Cerebellar cortex (tissue), 1 donor: ENCODE measurements around the gene TBC1D1.

Experiments used
- DNase-seq: peaks from one replicate; pipeline ENCODE4 v3.0.0-alpha.2; 2015; ENCODE audit warnings: low spot score

TBC1D1 gene

DNA sequence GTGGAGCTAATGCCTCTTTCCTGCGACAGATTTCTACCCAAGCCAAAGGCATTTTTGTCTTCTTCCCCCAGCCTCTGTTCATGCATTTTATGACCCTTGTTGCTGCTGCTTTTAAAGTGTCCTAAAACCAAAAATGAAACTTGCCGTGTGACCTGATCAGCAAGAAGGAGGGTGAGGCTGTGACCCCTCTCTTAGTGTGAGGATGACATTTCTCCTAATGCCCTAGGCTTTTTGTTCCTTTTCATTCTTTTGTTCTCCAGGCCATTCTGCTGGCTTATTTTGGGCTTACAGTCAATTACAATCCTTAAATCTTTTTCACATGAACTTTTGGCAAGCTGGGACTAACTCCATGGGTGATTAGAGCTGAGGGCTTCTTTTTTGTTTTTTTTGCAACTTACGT lies 103.7 kb downstream of the TBC1D1 start:
- no peak for DNase-seq

GRCh38 chr4:37995299-37995821 lies 104.5 kb downstream of the TBC1D1 start:
- DNase-seq = no peak

- DNase-seq = no peak
Observed at GRCh38 chr4:37995981-37996775, 105.3 kb downstream of the TBC1D1 start.

GRCh38 chr4:37998226-37998625 lies 107.3 kb downstream of the TBC1D1 start:
- DNase-seq = no peak

GRCh38 chr4:37999000-37999716 lies 108.3 kb downstream of the TBC1D1 start:
- DNase-seq = no peak

GRCh38 chr4:37999965-38000364 lies 109.1 kb downstream of the TBC1D1 start:
- no peak for DNase-seq

GRCh38 chr4:38001927-38002326 lies 111.0 kb downstream of the TBC1D1 start:
- DNase-seq = no peak

DNA sequence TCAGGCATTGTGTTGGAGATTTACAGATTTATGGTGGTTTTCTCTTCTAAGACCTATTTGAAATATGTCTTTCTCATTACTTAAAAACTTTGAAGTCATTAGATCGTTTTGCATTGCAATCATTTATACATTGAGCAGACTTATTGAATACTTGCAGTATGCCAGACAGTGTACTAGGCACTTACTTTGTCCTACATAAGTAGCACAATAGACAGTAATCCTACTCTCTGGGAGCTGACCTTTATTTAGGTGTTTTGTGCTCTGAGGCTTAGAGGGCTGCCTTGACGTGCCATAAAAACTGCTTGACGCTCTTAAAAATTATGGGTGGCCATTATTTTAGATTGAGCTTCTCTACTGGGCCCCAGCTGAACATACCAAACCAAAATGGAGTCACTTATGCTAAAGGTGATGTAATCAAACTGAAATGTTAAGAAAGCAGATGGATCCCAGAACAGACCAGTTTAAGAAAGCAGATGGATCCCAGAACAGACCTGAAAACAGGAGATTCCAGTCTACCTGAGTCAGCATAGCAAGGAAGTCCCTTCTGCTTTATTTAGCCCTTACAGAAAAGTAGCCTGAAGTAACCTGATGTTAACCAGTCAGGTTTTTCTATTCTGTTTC lies 111.7 kb downstream of the TBC1D1 start:
- DNase-seq = no peak

DNA sequence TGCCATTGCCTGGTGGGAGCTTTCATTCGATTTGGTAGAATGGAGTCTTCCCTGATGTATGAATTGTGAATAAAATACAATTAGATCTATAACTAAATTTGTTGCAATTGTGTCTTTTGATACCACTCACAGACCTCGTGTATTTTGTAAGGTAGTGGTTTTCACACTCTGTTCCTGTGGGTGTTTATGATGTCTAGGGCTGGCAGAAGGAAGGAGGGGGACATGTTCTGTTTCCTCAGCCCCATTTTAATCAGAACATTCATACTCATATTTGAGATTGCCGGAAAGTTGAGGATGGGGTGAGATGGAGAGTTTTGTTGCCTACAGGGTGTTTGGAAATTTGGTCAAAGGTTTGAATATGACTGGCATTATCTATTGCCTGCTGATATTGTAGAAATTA lies 112.2 kb downstream of the TBC1D1 start:
- no peak for DNase-seq

- no peak for DNase-seq
Observed at GRCh38 chr4:38003628-38004027, 112.7 kb downstream of the TBC1D1 start.

DNA sequence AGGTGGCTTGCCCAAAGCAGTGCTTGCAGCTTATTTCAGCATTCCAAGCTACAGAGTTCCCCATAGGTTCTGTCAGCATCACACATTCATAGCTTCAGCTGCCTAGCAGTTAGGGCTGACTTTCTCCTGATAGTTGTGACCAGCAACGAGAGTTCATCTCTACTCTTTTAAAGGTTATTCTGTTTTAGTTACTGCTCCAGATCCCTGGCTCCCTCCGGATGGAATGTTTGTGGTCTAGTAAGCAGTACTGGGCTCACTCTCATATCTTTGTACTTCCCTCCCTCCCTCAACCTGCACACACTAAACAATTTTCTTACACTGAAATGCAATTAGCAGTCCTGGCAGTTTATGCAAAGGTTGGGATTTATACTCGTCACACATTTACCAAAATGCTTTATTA lies 113.2 kb downstream of the TBC1D1 start:
- DNase-seq = no peak

DNA sequence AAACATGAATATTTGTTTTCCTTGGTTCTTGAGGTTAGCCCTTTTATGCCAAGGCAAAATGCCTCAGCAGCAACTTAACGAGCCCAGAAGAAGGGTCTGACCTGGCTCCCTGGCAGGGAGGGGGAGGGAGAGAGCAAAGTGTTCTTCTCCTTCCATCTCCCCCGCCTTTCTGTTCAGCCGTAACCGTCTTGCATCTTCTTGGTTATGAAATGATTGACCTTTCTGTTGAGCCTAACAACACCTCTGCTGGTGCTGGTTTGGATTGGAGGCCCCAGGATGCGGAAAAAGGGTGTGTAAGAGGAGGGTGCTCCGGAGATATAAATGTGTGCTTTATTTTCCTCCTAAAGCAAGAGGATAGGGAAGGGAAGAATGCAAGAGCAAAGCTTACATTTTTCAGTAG lies 114.0 kb downstream of the TBC1D1 start:
- no peak for DNase-seq

DNA sequence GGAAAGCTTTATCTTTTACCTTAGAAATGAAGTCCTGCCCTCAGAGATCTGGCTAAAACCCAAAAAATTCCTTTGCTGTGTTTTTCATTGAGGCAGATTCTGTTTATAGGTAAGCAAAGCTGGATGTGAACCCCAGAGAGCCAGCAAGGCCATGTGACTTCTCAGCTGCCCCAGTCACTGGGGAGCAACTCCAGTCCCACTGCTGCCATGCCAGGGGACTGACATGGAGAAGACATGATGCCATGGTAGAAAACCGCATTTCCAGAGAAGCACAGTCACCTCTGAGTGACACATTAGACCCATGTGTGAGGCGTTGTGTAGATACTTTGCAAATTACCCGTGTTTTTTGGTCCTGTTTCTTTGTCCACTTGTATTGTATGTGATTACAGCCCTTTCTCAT lies 114.8 kb downstream of the TBC1D1 start:
- no peak for DNase-seq

DNA sequence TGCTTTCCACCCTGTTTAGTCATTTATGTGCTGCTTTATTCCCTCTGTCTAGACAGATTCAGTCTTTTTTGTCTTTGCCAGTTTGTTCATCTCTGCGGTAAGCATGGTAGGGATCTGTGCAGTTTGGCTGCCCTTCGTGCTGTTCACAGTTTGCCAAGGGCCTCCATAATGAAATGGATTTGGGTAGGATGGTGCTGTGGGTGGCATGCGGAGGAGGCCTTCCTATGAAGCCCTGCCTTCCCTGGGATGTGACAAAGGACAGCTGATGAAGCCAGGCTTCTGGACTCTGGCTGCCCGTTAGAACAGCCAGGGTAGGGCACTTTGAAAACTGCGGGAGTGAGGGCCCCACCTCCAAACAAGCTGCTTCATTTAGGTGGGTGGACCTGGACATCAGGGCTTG lies 116.8 kb downstream of the TBC1D1 start:
- no peak for DNase-seq

- peak; percentile 20 for DNase-seq
Observed at GRCh38 chr4:38008571-38009021, 117.7 kb downstream of the TBC1D1 start.

- DNase-seq = no peak
Observed at GRCh38 chr4:38009421-38009820, 118.5 kb downstream of the TBC1D1 start.

DNA sequence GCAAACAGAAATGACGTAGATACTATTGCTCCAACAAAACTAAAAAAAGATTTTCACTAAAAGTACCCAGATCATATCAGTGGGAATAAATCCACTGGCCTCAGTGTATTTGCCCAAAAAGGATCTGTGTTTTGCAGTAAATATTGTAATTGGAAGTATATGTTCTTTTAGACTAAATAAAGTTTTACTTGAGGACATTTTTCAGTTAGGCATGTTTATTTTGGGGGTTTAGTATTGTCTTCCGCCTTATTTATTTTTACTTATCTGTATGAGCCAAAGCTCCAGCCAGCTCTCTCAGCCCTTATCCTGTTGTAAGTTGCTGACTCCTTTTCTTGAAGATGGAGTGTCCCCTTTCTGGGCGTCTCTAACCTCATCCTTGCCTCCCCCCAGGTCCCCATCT lies 119.1 kb downstream of the TBC1D1 start:
- no peak for DNase-seq

GRCh38 chr4:38011511-38012162 lies 120.8 kb downstream of the TBC1D1 start:
- no peak for DNase-seq

- peak; percentile 81 for DNase-seq
Observed at GRCh38 chr4:38013461-38014366, 122.8 kb downstream of the TBC1D1 start.

- no peak for DNase-seq
Observed at GRCh38 chr4:38014421-38014852, 123.6 kb downstream of the TBC1D1 start.

DNA sequence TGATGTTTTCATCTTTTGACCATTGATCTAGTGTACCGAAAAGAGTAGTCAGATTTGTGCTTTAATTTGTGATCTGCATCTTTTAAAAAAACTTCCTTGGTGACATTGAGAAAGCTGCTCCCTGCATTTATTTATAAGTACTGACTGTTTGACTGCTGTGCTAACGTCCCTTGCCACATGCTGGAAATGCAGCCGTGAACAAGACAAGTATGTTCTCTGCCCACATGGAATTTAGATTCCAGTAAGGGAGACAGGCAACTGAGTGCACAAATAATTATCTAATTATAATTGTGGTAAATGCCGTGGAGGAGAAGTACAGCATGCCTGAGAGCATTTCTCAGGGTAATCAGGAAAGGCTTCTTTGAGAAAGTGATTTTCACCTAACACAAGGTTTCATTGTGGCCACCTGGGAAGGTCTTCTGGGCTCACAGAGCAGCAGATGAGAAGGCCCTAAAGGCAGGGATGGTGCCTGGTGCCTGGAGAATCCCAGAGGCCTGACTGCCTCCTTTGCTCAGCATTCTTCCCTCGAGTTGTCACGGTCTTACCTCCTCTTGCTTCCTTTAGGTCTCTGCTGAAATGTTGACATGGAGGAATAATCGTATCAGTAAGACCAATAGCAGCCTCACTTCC lies 125.1 kb downstream of the TBC1D1 start:
- no peak for DNase-seq
